A549 (cell line): ENCODE data around the gene ANO10.

Experiments used
- CTCF ChIP-seq: fragments of >200 bp; sonication (Bioruptor Twin); formaldehyde crosslinking; IDR thresholded peaks from 3 replicates; pipeline ENCODE4 v1.5.1; 2016
- ESRRA ChIP-seq: fragments of 150-350 bp; IDR thresholded peaks from 2 replicates; pipeline ENCODE4 v1.6.1; 2014; ENCODE audit warnings: mild to moderate bottlenecking, low read length, borderline replicate concordance
- JUNB ChIP-seq: fragments of >200 bp; sonication (Bioruptor Twin); formaldehyde crosslinking; IDR thresholded peaks from 2 replicates; pipeline ENCODE4 v1.6.1; 2016
- MAZ ChIP-seq: fragments of 150-350 bp; IDR thresholded peaks from 2 replicates; pipeline ENCODE4 v1.6.1; 2014; ENCODE audit warnings: antibody characterized with exemption, low read depth, low read length, borderline replicate concordance

- no peak for TF ChIP-seq JUNB
- TF ChIP-seq CTCF = no peak
- no peak for TF ChIP-seq ESRRA
- no peak for TF ChIP-seq MAZ
Measured at GRCh38 chr3:43612419-43612818, 9.4 kb downstream of the ANO10 start.
